WTC11 (cell line): ENCODE results near the gene TERT. TPM values are rescaled to one million over a fixed set of nuclear protein-coding genes. Genes with fewer than 3 reads are reported as not detected.

Experiments used
- ATAC-seq: fragments of 200-7000 bp; cut with Tn5 transposase; 2 replicates; pipeline ENCODE4 v1.10.0; 2021; ENCODE audit warnings: mild to moderate bottlenecking, moderate library complexity
- CTCF ChIA-PET: fragments of 300-600 bp; sonication (Branson Sonifier 250); formaldehyde crosslinking; loops from one replicate; lab custom pipeline; 2021; ENCODE audit warnings: antibody characterized with exemption; lab: Charles Lee
- POLR2A ChIA-PET: fragments of 350-600 bp; sonication (Branson Sonifier 250); formaldehyde crosslinking; loops from one replicate; lab custom pipeline; 2021; ENCODE audit warnings: antibody characterized with exemption; lab: Charles Lee
- DNase-seq: peaks from one replicate; pipeline ENCODE4 v3.0.0; 2021; ENCODE audit warnings: low spot score
- H3K27ac Mint-ChIP-seq: 2 replicates; pipeline ENCODE4 v1.8.0; 2021; ENCODE audit warnings: mixed read lengths
- H3K27me3 Mint-ChIP-seq: 2 replicates; pipeline ENCODE4 v1.8.0; 2021; ENCODE audit warnings: low read depth, mild to moderate bottlenecking, moderate library complexity, mixed read lengths
- H3K36me3 Mint-ChIP-seq: 2 replicates; pipeline ENCODE4 v1.8.0; 2021; ENCODE audit warnings: mixed read lengths
- H3K4me1 Mint-ChIP-seq: 2 replicates; pipeline ENCODE4 v1.8.0; 2022; ENCODE audit warnings: mixed read lengths
- H3K4me3 Mint-ChIP-seq: 2 replicates; pipeline ENCODE4 v1.8.0; 2021; ENCODE audit warnings: mild to moderate bottlenecking, moderate library complexity, mixed read lengths
- H3K9me3 Mint-ChIP-seq: 2 replicates; pipeline ENCODE4 v1.8.0; 2021; ENCODE audit warnings: mixed read lengths
- ATF1 ChIP-seq: sonication (generic); formaldehyde crosslinking; IDR thresholded peaks from 2 replicates; pipeline ENCODE4 v1.8.1; 2023; ENCODE audit warnings: mild to moderate bottlenecking, moderate library complexity, missing genetic modification reagents
- CDX4 ChIP-seq: fragments of 250-450 bp; sonication (Bioruptor Pico); IDR thresholded peaks from 2 replicates; pipeline ENCODE4 v1.9.0; 2021; ENCODE audit warnings: moderate library complexity, mild to moderate bottlenecking, inconsistent platforms, borderline replicate concordance
- CREM ChIP-seq: sonication (generic); formaldehyde crosslinking; IDR thresholded peaks from 2 replicates; pipeline ENCODE4 v1.8.1; 2022; ENCODE audit warnings: mild to moderate bottlenecking, missing genetic modification reagents, moderate library complexity
- E2F1 ChIP-seq: sonication (generic); formaldehyde crosslinking; IDR thresholded peaks from 2 replicates; pipeline ENCODE4 v1.8.0; 2022; ENCODE audit warnings: mild to moderate bottlenecking, missing genetic modification reagents
- FOXJ3 ChIP-seq: sonication (generic); formaldehyde crosslinking; IDR thresholded peaks from 2 replicates; pipeline ENCODE4 v1.9.0; 2021; ENCODE audit warnings: missing genetic modification reagents, mild to moderate bottlenecking, borderline replicate concordance
- FOXP4 ChIP-seq: sonication (generic); formaldehyde crosslinking; IDR thresholded peaks from 2 replicates; pipeline ENCODE4 v1.8.0; 2022; ENCODE audit warnings: mild to moderate bottlenecking, missing genetic modification reagents
- HMGA2 ChIP-seq: fragments of 250-450 bp; sonication (Bioruptor Pico); IDR thresholded peaks from 2 replicates; pipeline ENCODE4 v1.4.0; 2021; ENCODE audit warnings: mild to moderate bottlenecking, moderate library complexity
- JUN ChIP-seq: sonication (generic); formaldehyde crosslinking; IDR thresholded peaks from 2 replicates; pipeline ENCODE4 v1.8.0; 2023; ENCODE audit warnings: mild to moderate bottlenecking, missing genetic modification reagents
- KAT7 ChIP-seq: sonication (generic); formaldehyde crosslinking; IDR thresholded peaks from 2 replicates; pipeline ENCODE4 v1.8.1; 2023; ENCODE audit warnings: missing genetic modification reagents, mild to moderate bottlenecking, borderline replicate concordance
- MYBL2 ChIP-seq: sonication (generic); formaldehyde crosslinking; IDR thresholded peaks from 2 replicates; pipeline ENCODE4 v1.8.1; 2023; ENCODE audit warnings: mild to moderate bottlenecking, moderate library complexity, missing genetic modification reagents
- NFE2L1 ChIP-seq: sonication (generic); formaldehyde crosslinking; IDR thresholded peaks from 2 replicates; pipeline ENCODE4 v1.8.1; 2023; ENCODE audit warnings: missing genetic modification reagents
- SMAD4 ChIP-seq: sonication (generic); formaldehyde crosslinking; IDR thresholded peaks from 2 replicates; pipeline ENCODE4 v1.8.0; 2022; ENCODE audit warnings: mild to moderate bottlenecking, missing genetic modification reagents
- SOX15 ChIP-seq: fragments of 250-450 bp; sonication (Bioruptor Pico); IDR thresholded peaks from 2 replicates; pipeline ENCODE4 v1.9.0; 2021; ENCODE audit warnings: mild to moderate bottlenecking
- TCF7 ChIP-seq: sonication (generic); formaldehyde crosslinking; IDR thresholded peaks from 2 replicates; pipeline ENCODE4 v1.8.0; 2022; ENCODE audit warnings: mild to moderate bottlenecking, low read depth, missing genetic modification reagents, moderate library complexity
- TP53 ChIP-seq: sonication (generic); formaldehyde crosslinking; IDR thresholded peaks from 2 replicates; pipeline ENCODE4 v1.8.1; 2023; ENCODE audit warnings: mild to moderate bottlenecking, missing genetic modification reagents
- USF2 ChIP-seq: sonication (generic); formaldehyde crosslinking; IDR thresholded peaks from 2 replicates; pipeline ENCODE4 v1.8.1; 2023; ENCODE audit warnings: mild to moderate bottlenecking, missing genetic modification reagents, moderate library complexity
- ZMAT4 ChIP-seq: fragments of 250-450 bp; sonication (Bioruptor Pico); IDR thresholded peaks from 2 replicates; pipeline ENCODE4 v1.9.0; 2021; ENCODE audit warnings: mild to moderate bottlenecking
- ZNF396 ChIP-seq: fragments of 250-450 bp; sonication (Bioruptor Pico); IDR thresholded peaks from 2 replicates; pipeline ENCODE4 v1.8.0; 2021; ENCODE audit warnings: mild to moderate bottlenecking, moderate library complexity, borderline replicate concordance
- ZNF512 ChIP-seq: sonication (generic); formaldehyde crosslinking; IDR thresholded peaks from 2 replicates; pipeline ENCODE4 v1.8.1; 2022; ENCODE audit warnings: missing genetic modification reagents, borderline replicate concordance
- total RNA-seq: library from RNA; stranded (reverse); gene quantifications from 3 replicates; pipeline ENCODE4 v1.2.3, GENCODE V29; 2021

Gene TERT
- total RNA-seq, 1 experiment from 2014 or later = 42.9 TPM

- TF ChIP-seq FOXP4 (CRISPR knock-in tag) (no peak), ZNF512 (CRISPR knock-in tag) (no peak), ATF1 (CRISPR knock-in tag) (no peak), FOXJ3 (CRISPR knock-in tag) (no peak), CDX4 (CRISPR knock-in tag) (no peak), USF2 (CRISPR knock-in tag) (no peak), TCF7 (CRISPR knock-in tag) (no peak), NFE2L1 (no peak), ZMAT4 (CRISPR knock-in tag) (no peak), KAT7 (CRISPR knock-in tag) (no peak), HMGA2 (CRISPR knock-in tag) (no peak), SOX15 (CRISPR knock-in tag) (no peak)
Measured at GRCh38 chr5:1227667-1228066, 67.2 kb downstream of the TERT start (continued).

- ATAC-seq (no peak), DNase-seq (no peak)
- no peak overlapping the region for H3K4me3 Mint-ChIP-seq
- no peaks in the 10 kb centered on the region for H3K36me3 Mint-ChIP-seq
- H3K27me3 Mint-ChIP-seq = no peaks in the 10 kb centered on the region
- H3K4me1 Mint-ChIP-seq = peaks cover 4% of the 10 kb centered on the region
- POLR2A ChIA-PET = no interaction called here
- H3K27ac Mint-ChIP-seq = no peak overlapping the region
- CTCF ChIA-PET = interaction anchor here (0.8 to 1.6 kb wide), 2 partner anchors 10 to 244 kb away, joined by 4 read pairs; no protein-coding TSS in a partner anchor
- peaks cover 6% of the 10 kb centered on the region for H3K9me3 Mint-ChIP-seq
- TF ChIP-seq SMAD4 = no peak
- TF ChIP-seq HMGA2 (CRISPR knock-in tag) = no peak
- TF ChIP-seq ZNF396 (CRISPR knock-in tag) = no peak
- TF ChIP-seq SOX15 (CRISPR knock-in tag) = no peak
- TF ChIP-seq ZMAT4 (CRISPR knock-in tag) = no peak
- no peak for TF ChIP-seq JUN (CRISPR knock-in tag)
- no peak for TF ChIP-seq MYBL2
- no peak for TF ChIP-seq TP53
- TF ChIP-seq CREM = no peak
- TF ChIP-seq CDX4 (CRISPR knock-in tag) = no peak
- no peak for TF ChIP-seq E2F1 (CRISPR knock-in tag)
Measured at GRCh38 chr5:1226839-1227581, 67.9 kb downstream of the TERT start.
